OCI-LY7 (cell line): ENCODE results near the gene NLRC3.

ENCODE experiments used
- CTCF ChIP-seq: fragments of 200-600 bp; sonication (generic); conservative IDR thresholded peaks from 2 replicates; pipeline ENCODE4 v1.5.1; 2014; ENCODE audit warnings: mild to moderate bottlenecking, antibody characterized with exemption, low read length, moderate library complexity, mixed read lengths
- EZH2phosphoT487 ChIP-seq: fragments of 200-600 bp; sonication (generic); IDR thresholded peaks from 2 replicates; pipeline ENCODE4 v1.6.1; 2018; ENCODE audit warnings: low read depth, borderline replicate concordance, mild to moderate bottlenecking, mixed run types, antibody characterized with exemption, low read length, moderate library complexity, mixed read lengths

GRCh38 chr16:3602320-3602653 lies 25.1 kb upstream of the NLRC3 start:
- TF ChIP-seq CTCF, result no peak
- TF ChIP-seq EZH2phosphoT487, result no peak
